NCI-H2196 (cell line): Measurements from ENCODE around the gene NSG1.

Experiments used
- DNase-seq: peaks from one replicate; lab custom pipeline; 2025; ENCODE audit not compliant: unreplicated experiment; lab: John Stamatoyannopoulos, UW

Gene NSG1

DNA sequence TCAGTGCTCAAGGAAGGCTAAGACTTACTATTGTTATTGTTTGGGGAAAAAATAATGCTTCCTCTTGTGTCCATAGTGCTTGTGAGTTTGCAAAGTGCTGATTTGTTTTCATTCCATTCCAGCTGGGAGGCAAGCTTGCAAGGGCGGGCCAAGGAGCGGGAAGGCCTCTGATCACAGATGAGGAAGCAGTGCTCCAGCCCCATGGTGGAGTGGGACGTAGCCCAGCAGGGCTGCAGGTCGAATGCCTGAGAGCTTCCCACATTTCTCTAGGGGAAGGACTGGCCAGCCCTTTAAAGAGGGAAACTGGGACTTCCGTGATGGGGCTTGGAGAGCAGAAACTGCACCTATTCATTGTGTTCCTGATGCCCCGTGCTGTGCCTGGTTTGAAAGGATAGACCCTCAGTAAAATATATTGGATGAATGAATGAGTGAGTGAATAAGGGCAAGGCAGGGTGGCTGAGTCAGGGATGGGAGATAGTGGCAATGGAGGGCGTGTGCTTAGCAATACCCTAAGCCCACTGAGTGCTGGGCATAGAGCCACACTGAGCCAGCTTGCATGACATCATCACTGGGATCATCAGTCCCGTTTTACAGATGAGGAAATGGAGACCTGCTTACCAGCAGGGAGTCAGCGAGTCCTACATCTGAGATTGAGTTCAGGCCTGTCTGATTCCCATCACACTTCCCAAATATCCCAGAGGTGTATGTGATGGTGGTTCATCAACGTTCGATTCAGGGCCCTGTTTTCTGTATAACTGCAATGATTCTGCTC is 17.9 kb upstream of the NSG1 start:
- no peak for DNase-seq

DNA sequence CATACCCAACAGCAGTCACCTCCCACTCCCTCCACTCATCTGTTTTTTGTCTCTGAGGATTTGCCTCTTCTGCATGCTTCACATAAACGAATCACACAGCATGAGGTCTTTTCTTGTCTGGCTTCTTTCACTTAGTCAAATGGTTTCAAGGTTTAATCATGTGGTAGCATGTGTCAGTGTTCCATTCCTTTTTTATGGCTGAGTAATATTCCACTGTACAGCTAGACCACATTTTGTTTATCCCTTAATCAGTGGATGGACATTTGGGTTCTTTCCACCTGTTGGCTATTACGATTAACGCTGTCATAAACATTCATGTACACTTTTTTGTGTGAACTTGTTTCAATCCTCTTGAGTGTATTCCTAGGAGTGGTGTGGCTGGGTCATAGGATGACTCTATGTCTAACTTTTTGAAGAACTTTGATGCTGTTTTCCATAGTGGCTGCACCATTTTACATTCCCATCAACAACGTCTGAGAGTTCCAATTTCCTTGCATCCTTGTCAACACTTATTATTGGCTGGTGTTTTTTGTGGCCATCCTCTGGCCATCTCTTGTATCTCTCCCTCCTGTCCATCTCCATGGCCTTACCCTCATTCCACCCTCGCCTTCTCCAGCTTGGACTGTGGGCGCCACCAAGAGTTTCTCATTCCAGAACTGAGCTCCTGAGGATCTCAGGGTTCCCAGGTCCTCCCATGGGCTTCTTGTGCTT is 12.4 kb upstream of the NSG1 start:
- DNase-seq = no peak

DNA sequence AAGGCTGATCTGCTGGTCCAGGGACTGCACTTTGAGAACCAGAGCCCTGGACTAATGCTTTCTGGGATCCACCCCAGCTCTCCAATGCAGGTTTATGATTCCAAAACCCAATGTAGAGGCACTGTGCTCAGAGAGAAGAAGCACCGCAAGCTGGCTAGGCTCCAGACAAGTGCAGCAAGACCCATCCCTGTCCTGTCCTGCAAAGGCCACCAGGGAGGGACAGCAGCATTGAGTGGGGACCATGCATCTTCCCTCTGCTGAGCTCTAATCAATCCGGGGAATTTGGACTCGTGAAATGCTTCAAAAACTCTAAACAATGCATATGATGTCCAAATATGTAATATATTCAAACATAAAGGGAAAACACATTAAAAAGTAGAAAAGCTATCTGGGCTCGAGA is 10.8 kb upstream of the NSG1 start:
- DNase-seq = no peak

DNA sequence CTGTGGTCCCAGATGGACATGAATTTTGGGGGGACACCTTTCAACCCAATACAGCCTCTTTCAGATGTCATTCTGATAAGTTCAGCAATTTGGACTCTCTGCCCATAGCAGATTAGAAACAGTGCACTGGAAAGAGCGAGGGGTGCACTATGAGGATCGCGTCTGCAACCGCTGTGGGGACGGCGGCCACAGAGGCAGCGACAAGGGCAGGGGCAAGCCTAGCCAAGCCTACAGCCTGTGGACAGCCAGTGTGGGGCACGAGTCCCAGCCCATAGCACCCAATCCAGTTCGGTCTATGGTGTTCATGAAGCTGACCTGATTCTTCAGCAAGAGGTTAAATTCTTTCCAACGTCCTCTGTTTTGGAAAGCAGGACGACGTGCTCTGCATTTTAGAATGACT is 9.7 kb upstream of the NSG1 start:
- no peak for DNase-seq

DNA sequence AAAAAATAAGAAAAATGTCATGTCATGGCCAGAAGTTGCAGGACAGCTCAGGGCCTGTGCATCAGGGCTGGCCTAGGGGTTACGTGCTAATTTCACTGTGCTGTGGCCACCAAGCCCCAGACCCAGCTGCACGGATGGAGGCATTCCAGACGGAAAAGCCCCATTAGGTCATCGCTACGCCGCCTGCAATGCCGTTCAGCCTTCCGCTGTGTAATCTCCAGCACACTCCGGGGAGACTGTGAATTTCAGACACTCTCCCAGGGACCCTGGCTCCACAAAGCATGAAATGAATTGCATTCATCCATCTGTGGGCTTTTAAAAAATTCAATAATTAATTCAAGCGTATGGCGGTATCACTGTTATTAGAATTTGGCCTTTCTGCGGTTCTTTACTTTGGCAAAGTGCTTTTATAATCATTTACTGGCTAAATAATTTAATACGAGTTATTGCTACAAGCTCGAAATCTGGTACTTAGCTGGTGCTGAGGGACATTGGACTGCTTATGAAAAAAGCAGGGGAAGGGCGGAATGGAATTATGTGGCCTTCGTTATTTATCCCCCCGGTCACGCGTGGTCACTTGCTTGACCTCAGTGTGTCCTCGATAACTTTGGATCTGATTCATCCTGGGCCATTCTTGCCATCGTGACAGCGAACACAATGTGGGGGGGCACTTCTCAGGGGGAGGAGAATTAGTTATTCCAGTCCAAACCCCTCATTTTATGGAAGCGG is 9.0 kb upstream of the NSG1 start:
- DNase-seq = no peak

DNA sequence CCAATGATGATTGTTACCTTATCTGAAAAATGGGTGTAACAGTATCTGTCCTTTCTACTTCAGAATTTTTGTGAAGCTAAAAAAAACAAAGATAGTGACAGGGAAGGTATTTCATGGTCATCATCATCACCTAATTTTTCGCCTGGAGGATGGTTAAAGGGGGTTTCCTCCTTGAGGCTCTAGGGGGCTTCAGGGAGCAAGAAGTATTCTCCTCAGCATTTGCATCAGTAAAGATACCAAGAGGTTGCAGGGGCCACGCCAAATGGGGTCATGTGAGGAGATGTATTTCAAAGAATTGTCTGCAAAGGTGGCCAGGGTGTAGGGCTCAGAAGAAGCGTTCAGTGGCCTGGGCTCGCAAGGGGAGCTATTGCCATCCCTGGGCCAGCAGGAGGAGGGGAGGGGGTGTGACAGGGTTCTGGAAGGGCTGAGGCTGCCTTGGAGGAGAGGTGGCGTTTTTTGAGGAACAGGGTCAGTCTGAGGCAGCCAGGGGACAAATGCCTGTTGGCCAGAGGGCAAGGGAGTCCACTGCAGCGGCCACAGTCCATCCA is 7.3 kb upstream of the NSG1 start:
- DNase-seq = no peak

DNA sequence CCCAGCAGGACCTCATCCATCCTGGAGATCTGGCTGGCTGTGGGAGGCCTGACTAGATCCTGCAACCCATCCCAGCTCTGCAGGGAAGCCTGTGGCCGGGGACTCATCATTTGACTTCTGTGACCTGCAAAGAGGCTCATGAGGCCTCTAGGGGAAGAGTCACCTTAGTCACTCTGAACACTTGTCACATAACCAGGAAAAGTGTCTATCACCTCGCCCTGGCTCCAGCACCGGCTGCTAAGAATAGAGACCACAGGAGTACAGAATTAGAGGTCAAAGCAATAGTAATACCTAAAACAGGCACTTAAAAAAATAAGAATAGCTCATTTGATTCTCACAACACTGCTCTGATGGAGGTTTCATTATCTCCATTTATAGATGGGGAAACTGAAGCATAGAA is 3.8 kb upstream of the NSG1 start:
- no peak for DNase-seq

DNA sequence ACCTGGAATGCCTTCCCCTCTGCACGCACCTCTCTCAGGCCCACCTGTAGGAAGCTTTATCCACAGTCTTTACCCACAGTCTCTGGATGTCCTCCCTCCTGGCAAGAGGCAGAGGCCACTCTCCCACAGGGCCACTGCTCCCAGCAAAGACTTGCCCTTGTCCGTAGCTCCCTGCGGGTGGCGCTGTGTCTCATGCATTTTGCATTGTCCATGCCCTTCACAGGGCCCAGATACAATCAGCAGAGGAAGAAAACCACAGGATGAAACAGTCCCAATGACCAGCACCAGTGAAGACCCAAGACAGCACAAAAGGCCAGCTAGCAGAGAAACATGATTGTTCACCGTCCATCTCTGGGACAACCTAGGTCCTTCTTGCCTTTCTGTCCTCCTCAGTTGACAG is 2.1 kb upstream of the NSG1 start:
- DNase-seq = peak; percentile 27

DNA sequence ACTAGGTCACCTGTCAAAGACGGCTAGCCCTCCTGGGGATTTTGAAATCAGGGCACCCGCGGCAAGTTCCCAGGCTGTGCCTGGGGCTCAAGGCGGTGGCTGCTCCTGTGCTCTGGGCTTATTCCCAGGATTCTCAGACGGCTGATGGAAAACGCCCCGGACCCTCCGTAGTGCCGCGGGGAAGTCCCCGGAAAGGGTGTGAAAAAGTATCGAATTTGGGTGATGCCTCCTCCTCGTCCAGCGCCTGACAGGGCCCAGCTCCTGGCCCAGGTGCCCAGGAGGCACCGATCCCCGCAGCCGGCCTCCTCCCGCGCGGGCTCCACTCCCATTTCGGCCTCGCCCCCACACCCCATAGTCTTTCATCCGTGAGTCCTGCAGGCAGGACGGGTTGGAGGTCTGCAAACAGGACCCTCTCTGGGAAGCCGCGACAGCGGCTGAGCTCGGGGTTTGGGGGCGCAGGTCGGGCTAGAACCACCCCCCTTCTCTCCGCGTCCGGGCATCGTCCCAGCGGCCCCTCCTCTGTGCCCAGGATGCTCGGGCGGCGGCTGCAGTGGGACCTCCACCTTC is 1.1 kb upstream of the NSG1 start:
- no peak for DNase-seq

DNA sequence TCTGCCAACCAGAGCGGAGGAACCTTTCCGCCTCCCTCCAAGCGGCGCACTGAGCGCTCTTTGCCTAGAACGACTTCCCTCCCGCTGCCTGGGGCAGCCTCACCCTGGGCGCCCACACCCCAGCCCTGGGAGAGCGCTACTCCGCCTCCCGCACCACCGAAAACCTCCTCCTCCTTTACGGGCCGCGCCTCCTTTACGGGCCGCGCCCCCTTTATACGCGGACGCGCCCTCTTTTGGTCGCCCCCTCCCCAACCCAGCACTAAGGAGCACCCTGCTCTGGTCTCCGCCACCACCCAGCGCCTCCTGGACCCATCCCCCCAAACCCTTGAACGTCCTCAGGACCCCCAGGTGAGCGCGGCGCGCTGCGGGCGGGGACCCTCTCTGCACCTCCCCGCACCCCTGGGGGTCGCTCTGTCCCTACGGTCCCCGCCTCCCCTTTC is 586 bp upstream of the NSG1 start:
- peak; percentile 18 for DNase-seq

DNA sequence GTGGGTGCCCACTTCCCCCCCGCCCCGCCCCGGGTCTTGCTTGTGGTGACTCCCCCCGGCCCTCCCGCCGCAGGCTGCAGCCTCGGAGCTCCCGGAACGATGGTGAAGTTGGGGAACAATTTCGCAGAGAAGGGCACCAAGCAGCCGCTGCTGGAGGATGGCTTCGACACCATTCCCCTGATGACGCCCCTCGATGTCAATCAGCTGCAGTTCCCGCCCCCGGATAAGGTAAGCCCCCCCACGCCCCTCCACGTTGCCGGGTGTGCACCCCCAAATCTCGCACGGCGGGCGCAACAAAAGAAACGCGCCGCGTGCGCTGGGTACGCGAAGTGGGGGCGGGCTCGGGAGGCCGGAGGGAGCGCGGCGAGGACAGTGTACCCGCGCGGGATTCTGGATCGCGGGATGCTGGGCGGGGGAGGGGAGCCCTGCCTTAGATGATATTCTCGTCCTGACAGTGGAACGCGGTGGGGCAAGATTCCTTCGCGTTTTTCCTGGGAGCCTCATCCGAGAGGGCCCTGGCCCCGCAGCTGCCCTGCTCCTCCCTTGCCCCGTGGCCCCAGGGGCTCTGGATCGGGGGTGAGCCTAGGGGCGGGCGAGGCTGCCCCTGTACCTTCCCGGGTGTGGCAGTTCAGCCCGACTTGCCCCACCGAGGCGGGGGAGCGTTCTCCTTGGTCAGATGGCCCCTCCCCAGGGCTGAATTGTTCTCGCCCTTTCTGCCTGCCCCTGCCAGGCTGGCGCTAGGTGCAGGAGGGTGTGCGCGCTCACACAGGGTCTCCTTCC is 819 bp downstream of the NSG1 start:
- no peak for DNase-seq

DNA sequence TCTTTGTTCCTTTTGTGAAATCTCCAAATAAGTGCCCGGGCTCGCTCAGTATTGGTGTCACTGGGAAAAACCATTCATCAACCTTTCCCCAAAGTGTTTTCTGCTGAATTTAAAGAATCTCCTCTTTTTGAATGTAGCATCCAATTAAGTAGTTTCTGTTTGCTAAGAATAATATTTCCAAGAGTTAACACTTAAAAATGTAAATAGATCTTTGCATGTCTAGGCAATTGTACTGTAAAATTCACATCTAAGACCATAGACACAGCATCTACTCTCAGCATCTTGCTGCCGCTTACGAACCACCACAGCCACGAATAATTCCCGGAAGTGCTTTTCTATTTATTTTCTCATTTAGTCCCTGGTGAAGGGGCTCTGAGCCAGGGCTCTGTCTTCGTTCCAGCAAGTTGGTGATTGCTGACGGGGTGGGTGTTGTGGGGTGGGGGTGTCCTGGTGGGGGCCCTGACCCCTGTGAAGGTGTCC is 1.4 kb downstream of the NSG1 start:
- no peak for DNase-seq

DNA sequence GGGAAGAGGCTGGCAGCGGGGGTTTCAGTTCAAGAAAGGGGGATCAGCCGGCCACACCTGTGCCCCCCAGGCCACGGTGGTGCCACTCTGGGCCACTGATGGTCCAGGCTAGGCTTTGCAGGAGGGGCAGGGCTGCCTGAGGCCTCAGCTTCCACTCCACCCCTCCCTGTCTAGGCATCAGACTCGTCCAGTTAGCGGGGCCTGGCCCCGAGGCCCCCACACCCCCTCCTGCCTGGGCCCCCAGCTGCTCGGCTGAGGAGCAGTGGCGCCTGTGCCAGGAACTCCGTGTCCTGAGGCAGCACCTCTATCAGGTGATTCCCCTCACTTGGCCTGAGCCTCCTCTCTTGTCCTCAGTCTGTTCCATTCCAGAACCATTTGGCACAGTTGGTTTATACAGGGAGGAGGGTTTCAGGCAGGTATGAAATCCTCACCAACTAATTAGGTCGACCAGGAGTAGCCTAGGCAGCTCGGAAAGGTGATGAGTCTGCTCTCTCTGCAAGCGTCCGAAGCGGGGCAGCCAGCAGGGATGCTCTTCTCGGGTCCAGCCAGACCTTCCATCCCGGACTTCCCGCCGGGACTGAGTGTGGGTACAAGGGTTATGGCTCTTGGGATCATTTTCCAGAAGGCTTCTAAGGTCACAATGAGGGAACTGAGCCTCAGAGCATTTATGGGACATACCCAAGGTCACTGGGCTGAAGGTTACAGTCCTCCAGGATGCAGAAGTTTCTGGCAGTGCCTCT is 2.1 kb downstream of the NSG1 start:
- no peak for DNase-seq

DNA sequence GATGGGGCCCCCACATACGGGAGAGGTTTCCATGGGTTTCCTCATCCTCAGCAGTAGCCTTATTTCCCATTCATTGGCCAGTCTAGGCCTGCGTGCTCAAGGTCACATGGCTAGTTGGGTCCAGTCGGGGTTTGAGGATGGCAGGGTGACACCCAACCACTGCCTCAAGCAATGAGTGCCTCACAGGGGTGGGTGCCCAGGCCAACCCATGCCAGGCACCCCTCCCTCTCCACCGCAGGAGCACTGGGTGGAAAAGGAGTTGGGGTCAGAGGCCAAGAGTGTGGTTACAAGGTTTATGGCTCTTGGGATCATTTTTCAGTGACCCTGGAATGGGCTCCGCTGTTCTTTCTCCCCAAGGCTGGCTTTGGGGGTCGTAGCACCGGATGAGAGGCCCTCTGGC is 3.1 kb downstream of the NSG1 start:
- no peak for DNase-seq

DNA sequence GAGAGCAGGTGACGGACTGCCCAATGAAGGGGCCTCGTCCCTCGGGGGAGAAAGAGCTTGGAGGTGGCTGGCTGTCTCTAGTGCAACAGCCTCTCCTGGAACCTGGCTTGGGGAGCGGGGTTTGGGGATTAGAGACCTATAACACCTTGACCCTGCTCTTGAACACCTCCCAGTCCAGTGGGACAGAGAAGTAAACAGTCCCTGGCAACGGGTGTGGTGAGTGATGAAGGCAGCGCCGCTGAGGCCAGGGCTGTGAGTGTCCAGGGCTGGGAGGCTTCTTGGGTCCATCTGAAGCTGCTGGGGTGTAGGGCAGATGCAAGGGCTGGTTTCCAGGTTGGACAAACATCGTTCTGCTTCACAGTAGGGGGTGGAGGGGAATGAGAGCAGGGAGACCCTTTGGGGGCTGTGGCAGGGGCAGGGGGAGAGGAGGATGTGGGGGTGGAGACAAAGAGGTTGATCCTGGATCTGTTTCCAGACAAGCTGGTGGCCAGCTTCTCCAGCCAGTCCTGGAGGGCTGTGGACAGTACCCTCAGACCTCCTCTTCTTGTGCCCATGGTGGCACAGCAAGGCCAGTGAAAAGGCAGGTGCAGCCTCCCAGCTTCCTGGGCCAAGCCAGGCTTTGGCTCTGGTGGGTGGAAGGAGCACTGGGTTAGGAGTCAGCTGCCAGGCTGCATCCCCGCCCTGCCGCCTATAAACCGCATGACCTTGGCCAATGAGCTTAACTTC is 3.8 kb downstream of the NSG1 start:
- DNase-seq = no peak

DNA sequence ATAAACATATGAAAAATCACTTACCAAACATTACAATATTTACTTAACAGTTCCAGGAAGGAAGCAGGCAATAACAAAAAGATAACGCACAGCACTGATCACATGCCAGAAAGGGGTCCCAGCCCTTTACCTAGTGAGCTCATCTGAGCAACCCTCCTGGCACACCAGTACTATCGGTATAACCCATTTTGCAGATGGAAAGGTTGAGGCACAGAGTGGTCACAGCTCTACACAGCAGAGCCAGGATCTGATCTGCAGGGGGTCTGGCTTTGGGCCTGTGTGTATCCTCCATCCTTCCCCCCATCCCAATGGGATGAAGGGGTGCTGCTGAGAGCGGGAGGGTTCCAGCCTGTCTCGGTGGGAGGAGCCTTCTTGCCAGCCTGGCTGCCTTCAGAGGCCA is 5.0 kb downstream of the NSG1 start:
- DNase-seq = no peak

DNA sequence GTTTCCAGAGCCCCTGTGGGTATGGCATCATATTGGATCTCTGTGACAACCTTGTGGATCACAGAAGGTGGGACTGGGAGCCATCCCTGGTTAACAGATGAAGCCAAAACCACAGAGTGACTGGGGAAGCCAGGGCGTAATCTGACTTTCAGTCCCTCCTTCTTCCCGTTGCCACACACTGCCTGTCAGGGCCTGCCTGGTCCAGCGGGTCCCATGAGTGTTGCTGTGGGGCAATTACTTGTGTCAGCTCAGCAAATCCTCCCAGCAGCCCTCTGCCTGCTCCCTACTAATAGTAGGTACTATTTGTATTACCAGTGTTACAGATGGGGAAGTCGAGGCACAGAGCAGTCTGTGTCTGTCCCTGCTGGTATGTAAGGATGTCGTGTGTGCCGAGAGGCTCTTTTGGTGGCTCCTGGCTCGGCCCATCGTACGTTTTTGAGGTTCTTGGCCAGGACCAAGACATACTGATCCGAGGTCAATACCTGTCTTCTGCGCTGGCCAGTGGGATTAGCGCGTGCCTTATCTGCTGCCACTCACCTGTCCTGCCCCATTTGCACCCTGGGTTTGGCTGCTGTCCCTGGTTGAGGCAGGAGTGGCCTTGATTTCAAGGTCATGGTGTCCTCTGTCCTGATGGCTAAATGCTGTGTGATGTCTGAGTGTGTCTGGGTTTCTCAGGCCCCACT is 5.7 kb downstream of the NSG1 start:
- DNase-seq = no peak

DNA sequence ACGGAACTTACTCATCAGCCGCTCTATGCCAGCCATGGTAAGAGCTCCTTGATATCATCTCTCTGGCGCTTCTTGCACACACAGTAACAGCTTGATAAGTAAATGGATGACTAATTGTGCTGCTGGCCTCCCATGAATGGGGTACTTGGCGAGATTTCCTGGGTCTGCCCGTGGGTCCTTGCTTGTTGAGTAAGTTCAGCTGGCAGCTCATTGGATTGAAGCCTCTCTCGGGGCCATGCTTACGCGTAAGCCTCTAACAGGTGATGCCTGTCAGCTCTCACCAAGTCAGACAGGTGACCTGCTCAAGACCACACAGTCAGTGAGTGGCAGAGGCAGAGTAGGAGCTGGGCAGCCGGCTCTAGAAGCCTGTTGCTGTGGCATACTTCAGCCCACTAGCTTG is 7.7 kb downstream of the NSG1 start:
- DNase-seq = no peak

DNA sequence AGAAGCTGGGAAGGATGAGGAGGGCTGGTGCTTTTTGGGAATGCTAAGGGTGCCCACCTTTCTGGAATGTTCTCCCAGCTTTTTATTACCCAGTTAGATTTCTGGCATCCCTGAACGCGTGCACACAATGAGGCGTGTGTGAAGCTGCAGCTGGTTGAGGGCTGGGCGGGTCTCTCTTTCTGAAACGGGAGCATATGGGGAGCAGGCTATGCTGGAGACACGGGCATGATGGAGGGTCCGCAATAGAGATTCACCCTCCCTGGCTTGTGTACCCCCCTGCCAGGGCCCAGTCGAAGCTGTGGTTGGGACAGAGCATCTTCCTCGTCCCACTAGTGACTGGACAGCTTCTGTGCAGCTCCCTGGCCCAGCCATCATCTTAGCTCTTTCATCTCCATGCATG is 8.5 kb downstream of the NSG1 start:
- no peak for DNase-seq
